Colonic mucosa (tissue), 4 donors: Measurements from ENCODE around the gene TNFSF18. TPM values are rescaled to one million over a fixed set of nuclear protein-coding genes. Genes with fewer than 3 reads are reported as not detected.

Source experiments
- DNase-seq: peaks from one replicate; pipeline ENCODE4 v3.0.0-alpha.2; 2020
- H3K27ac ChIP-seq: fragments of 200-600 bp; one replicate; pipeline ENCODE4 v1.8.0; 2021
- H3K27me3 ChIP-seq: fragments of 200-600 bp; one replicate; pipeline ENCODE4 v1.8.0; 2021
- H3K36me3 ChIP-seq: fragments of 200-600 bp; one replicate; pipeline ENCODE4 v1.8.0; 2021
- H3K4me1 ChIP-seq: fragments of 200-600 bp; one replicate; pipeline ENCODE4 v1.8.0; 2021; ENCODE audit warnings: mild to moderate bottlenecking
- H3K4me3 ChIP-seq: fragments of 200-600 bp; one replicate; pipeline ENCODE4 v1.8.0; 2021
- H3K9ac ChIP-seq, 2 donors: one replicate each; pipeline ENCODE4 v1.7.0; 2013; ENCODE audit warnings: control low read depth in 2 of 2, low read depth in 2 of 2, low read length in 2 of 2
- H3K9me3 ChIP-seq: fragments of 200-600 bp; one replicate; pipeline ENCODE4 v1.8.0; 2021
- CTCF ChIP-seq: fragments of 200-600 bp; IDR thresholded peaks from one replicate; pipeline ENCODE4 v1.8.0; 2022; ENCODE audit warnings: antibody characterized with exemption, mild to moderate bottlenecking
- intact Hi-C: fragments of 100-400 bp; cut with DNase I; formaldehyde crosslinking; loops from one replicate; pipeline ENCODE4 v1.14.1; 2022
- total RNA-seq, 2 donors: library from RNA; stranded (reverse); fragmentation: NEBNext Ultra II Directional in 1 of 2; extraction: Animal tissue kit (Norgen Biotek cat#: 25700) in 1 of 2; gene quantifications; one replicate each; pipeline ENCODE4 v1.2.1, GENCODE V29; 2021
- donor health status: healthy.
- donor health status: DM: no; HTN: no; CAD: no.
- donor health status: DM: no; HTN: no; CAD: no.

TNFSF18 gene
- total RNA-seq, 2 donors from 2014 or later, result not detected

GRCh38 chr1:173020138-173020750 is 30.5 kb downstream of the TNFSF18 start:
- Histone ChIP-seq H3K27ac (no peak overlapping the region), H3K9ac (no peak overlapping the region), H3K4me3 (no peak overlapping the region), H3K36me3 (no peaks in the 10 kb centered on the region), H3K27me3 (no peaks in the 10 kb centered on the region), H3K4me1 (no peaks in the 10 kb centered on the region), H3K9me3 (no peaks in the 10 kb centered on the region)
- intact Hi-C loops, result no loop called here
- DNase-seq, result no peak
- TF ChIP-seq CTCF, result no peak

GRCh38 chr1:173017792-173018191 is 32.9 kb downstream of the TNFSF18 start:
- no peak overlapping the region for H3K27ac ChIP-seq
- H3K9me3 ChIP-seq, result no peaks in the 10 kb centered on the region
- H3K4me1 ChIP-seq, result no peaks in the 10 kb centered on the region
- DNase-seq, result no peak
- H3K36me3 ChIP-seq, result no peaks in the 10 kb centered on the region
- intact Hi-C loops, result no loop called here
- H3K9ac ChIP-seq, result no peak overlapping the region
- H3K4me3 ChIP-seq, result no peak overlapping the region
- H3K27me3 ChIP-seq, result no peaks in the 10 kb centered on the region
- no peak for TF ChIP-seq CTCF

- no peak overlapping the region for H3K4me3 ChIP-seq
- no peaks in the 10 kb centered on the region for H3K9me3 ChIP-seq
- no peaks in the 10 kb centered on the region for H3K36me3 ChIP-seq
- H3K27me3 ChIP-seq, result no peaks in the 10 kb centered on the region
- intact Hi-C loops, result no loop called here
- H3K27ac ChIP-seq, result no peak overlapping the region
- no peak overlapping the region for H3K9ac ChIP-seq
- no peaks in the 10 kb centered on the region for H3K4me1 ChIP-seq
- no peak for TF ChIP-seq CTCF
- DNase-seq, result no peak
These were observed 34.3 kb downstream of the TNFSF18 start for GRCh38 chr1:173016419-173016818.

- no peak for DNase-seq
- no peak overlapping the region for H3K9ac ChIP-seq
- no peak for TF ChIP-seq CTCF
These were observed 35.1 kb downstream of the TNFSF18 start for GRCh38 chr1:173015629-173016028.

GRCh38 chr1:173014160-173014559 is 36.6 kb downstream of the TNFSF18 start:
- H3K4me1 ChIP-seq, result no peaks in the 10 kb centered on the region
- H3K27ac ChIP-seq, result no peak overlapping the region
- no peaks in the 10 kb centered on the region for H3K36me3 ChIP-seq
- H3K9me3 ChIP-seq, result no peaks in the 10 kb centered on the region
- TF ChIP-seq CTCF, result no peak
- intact Hi-C loops, result no loop called here
- no peak overlapping the region for H3K9ac ChIP-seq
- no peaks in the 10 kb centered on the region for H3K27me3 ChIP-seq
- no peak overlapping the region for H3K4me3 ChIP-seq
- no peak for DNase-seq

More at GRCh38 chr1:173015629-173016028, 35.1 kb downstream of the TNFSF18 start:
- Histone ChIP-seq H3K27me3 (no peaks in the 10 kb centered on the region), H3K9me3 (no peaks in the 10 kb centered on the region), H3K4me3 (no peak overlapping the region), H3K27ac (no peak overlapping the region), H3K36me3 (no peaks in the 10 kb centered on the region), H3K4me1 (no peaks in the 10 kb centered on the region)
- intact Hi-C loops, result no loop called here
